Epithelial cell of esophagus (primary cell): ENCODE measurements around the gene RAB11A.
A peak's percentile ranks its signal among the peaks of the same experiment; 100 is the strongest.

ENCODE experiments used
- DNase-seq: peaks from one replicate; pipeline ENCODE4 v3.0.0; 2010; ENCODE audit warnings: low read depth
- H3K4me3 ChIP-seq: 2 replicates; pipeline ENCODE4 v1.5.1; 2011; ENCODE audit warnings: mild to moderate bottlenecking, low read length, control low read depth
- TF ChIP-seq, protein P1 (sequence below): IDR thresholded peaks from 2 replicates; pipeline ENCODE4 v1.5.1; 2011; ENCODE audit warnings: low read depth, mild to moderate bottlenecking, low read length, control low read depth, inconsistent platforms; ENCODE audit not compliant: insufficient read depth; ENCODE audit errors: missing control alignments

RAB11A gene

DNA sequence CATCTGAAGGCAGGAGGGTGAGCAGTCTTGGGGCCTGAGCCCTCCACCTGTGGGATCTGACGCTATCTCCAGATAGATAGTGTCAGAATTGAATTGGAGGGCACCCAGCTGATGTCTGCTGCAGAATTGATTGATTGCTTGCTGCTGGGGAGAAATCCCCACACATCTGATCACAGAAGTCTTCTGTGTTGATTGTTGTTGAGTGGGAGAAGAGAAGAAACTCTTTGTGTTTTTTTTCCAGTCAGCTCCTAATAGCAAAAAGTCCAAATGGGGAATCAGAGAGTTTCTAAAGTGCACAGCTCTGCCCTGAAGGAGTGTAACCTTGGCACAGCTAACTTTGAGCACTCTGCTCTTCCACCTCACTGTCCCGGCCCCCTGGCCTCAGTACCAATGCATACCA lies 66.1 kb downstream of the RAB11A start:
- no peak for DNase-seq
- H3K4me3 ChIP-seq = no peak overlapping the region
- TF ChIP-seq, protein P1, sequence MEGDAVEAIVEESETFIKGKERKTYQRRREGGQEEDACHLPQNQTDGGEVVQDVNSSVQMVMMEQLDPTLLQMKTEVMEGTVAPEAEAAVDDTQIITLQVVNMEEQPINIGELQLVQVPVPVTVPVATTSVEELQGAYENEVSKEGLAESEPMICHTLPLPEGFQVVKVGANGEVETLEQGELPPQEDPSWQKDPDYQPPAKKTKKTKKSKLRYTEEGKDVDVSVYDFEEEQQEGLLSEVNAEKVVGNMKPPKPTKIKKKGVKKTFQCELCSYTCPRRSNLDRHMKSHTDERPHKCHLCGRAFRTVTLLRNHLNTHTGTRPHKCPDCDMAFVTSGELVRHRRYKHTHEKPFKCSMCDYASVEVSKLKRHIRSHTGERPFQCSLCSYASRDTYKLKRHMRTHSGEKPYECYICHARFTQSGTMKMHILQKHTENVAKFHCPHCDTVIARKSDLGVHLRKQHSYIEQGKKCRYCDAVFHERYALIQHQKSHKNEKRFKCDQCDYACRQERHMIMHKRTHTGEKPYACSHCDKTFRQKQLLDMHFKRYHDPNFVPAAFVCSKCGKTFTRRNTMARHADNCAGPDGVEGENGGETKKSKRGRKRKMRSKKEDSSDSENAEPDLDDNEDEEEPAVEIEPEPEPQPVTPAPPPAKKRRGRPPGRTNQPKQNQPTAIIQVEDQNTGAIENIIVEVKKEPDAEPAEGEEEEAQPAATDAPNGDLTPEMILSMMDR = no peak

DNA sequence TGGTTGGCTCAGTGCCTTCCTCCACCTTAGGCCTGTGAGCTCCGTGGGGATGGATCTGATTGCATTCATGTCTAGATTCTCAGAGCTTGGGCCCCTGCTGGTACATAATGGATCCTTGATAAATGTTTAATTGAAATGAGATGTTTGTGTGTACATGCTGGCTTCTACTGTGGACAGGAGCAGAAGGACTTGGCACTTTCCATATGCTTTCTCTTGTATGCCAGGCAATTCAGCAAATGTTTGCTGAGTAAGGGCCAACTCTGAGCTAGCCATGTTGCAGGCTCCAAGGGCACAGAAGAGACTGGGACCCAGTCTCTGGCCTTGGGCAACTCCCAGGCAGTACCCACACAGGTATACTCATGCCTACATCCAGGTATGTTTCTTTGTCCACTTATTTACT lies 67.0 kb downstream of the RAB11A start:
- TF ChIP-seq, protein P1 = no peak
- no peak overlapping the region for H3K4me3 ChIP-seq
- DNase-seq = no peak

DNA sequence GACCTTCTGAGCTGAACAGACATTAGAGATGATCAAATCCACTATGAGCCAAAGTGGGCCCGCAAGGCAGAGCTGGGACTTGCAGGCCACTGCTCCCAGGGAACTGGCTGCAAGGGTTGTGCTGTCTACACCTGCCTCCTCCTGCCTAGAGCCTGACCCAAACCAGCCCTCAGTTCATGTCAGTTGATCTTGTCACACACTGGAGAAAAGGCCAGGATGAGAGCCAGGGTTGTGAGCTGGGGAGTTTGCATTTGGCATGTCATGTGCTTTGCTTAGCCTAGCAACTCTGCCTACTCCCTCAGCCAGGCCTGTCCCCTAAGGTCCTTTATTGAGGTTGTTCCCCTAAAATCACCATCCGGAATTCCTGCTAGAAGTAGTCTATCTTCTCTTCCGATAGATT lies 67.8 kb downstream of the RAB11A start:
- TF ChIP-seq, protein P1 = no peak
- H3K4me3 ChIP-seq = no peak overlapping the region
- DNase-seq = no peak

DNA sequence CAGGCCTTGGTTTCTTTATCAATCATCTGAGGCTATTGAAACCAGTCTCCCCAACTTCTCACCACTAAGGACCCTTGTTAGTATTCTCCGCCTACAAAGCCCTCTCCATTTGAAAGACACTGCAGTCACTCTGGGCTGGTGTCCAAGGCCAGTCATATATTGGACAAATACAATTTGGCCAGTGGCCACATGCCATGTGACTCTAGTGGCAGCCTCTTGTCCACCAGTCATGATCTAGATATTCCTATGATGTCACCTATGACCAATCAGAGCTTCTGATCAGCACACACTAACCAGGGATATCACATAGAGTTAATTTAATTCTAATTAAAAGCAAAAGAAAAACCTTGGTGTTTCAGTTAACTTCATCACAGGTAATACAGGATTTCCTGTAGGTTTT lies 68.2 kb downstream of the RAB11A start:
- DNase-seq = no peak
- TF ChIP-seq, protein P1 = no peak
- no peak overlapping the region for H3K4me3 ChIP-seq

DNA sequence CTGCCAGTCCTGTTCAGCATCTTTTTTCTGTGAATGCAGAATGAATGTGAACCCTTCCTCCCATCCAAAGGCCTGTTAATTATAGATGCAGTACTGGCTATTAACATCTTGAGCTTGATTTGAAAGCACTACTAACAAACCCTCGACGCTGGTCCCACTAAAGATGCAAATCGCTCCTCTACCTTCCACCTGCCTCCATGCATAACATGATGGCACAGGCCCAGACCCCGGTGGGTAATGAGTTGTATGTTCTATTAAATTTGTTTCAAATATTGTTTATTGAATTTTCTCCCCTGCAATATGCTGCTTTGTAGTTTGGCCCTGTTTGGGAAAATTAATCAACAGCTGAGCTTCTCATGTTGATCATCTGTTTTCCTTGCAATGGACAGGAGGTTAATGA lies 69.3 kb downstream of the RAB11A start:
- H3K4me3 ChIP-seq = no peak overlapping the region
- TF ChIP-seq, protein P1 = no peak
- DNase-seq = no peak

DNA sequence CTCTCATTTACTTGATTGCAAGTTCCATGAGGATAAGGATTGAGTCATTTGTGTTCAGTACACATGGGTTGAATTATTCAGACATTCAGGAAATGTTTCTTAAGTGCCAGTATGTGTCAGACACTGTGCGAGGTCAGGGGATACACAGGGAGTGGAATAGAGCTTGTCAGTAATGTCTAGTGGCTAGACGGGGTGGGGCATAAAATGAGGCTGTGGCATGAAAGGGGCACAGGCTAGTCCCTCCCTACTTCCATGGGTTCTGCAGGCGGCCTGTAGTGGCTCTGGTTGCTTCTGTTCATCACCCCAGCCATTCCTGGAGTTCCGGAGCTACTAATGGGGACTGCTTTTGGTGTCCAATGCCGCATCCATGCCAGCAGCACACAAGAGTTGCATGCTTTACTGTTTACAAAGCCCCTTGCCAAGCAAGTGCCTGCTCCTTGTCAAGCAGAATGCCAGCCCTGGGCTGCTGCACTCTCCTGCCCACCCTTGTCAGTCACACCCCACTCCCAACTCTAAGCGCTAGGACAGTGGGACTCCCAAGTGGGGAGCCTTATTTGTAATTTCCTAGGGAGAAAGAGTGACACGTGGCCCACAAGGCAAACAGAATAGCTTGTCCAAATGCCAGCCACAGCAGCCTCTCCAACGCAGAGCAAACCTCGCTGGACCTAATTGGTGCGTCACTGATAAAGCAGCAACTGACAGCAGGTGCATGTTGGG lies 70.8 kb downstream of the RAB11A start:
- no peak overlapping the region for H3K4me3 ChIP-seq
- DNase-seq = peak; percentile 95
- TF ChIP-seq, protein P1 = no peak

DNA sequence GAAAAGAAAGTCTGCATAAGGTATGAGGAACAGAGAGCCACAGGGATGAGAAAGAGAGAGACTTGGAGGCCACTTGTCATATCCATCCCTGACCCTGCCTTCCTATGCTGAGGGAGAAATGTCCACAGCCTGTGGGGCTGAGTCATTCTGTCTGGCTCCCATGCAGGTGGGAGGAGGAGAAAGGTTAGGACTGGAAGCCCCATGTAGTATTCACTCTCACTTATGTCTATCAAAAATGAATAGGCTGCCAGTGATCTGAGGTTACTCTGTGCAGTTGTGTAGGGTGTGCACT lies 71.3 kb downstream of the RAB11A start:
- DNase-seq = peak; percentile 67
- no peak overlapping the region for H3K4me3 ChIP-seq
- TF ChIP-seq, protein P1 = no peak
